HG02678 (cell line): ENCODE results near the gene MAP1A.

ENCODE experiments used
- ATAC-seq: cut with Tn5 transposase; IDR thresholded peaks from one replicate; pipeline ENCODE4 v1.9.1; 2021; ENCODE audit warnings: mild to moderate bottlenecking, moderate library complexity; ENCODE audit not compliant: unreplicated experiment

The MAP1A gene

GRCh38 chr15:43517354-43518196 is at the start of gene MAP1A:
MAP1A (plus strand) TSS chr15:43517608; CDS start chr15:43521474, 3,866 bp downstream.
- ATAC-seq: no peak

GRCh38 chr15:43469867-43470266 is 47.5 kb upstream of the MAP1A start:
- ATAC-seq: no peak

- no peak for ATAC-seq
Measured at GRCh38 chr15:43471975-43472374, 45.4 kb upstream of the MAP1A start.

GRCh38 chr15:43473885-43474284 is 43.5 kb upstream of the MAP1A start:
- no peak for ATAC-seq

- no peak for ATAC-seq
Measured at GRCh38 chr15:43483297-43484128, 33.9 kb upstream of the MAP1A start.

DNA sequence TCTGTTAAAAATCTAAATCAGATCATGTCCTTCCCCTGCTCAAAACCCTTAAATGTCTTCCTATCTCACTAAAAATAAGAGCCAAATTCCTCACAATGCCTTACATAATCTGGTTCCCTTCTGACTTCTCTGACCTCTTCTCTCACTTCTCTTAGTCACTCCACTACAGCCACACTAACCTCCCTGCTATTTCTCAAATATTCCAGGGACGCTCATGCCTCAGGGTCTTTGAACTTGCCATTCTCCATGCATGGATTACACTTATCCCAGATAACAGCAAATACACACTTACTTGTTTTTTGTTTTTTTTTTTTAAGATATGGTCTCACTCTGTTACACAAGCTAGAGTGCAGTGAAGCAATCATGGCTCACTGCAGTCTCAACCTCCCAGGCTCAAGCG is 33.0 kb upstream of the MAP1A start:
- ATAC-seq: no peak

GRCh38 chr15:43487271-43487895 is 30.0 kb upstream of the MAP1A start:
- ATAC-seq: no peak

DNA sequence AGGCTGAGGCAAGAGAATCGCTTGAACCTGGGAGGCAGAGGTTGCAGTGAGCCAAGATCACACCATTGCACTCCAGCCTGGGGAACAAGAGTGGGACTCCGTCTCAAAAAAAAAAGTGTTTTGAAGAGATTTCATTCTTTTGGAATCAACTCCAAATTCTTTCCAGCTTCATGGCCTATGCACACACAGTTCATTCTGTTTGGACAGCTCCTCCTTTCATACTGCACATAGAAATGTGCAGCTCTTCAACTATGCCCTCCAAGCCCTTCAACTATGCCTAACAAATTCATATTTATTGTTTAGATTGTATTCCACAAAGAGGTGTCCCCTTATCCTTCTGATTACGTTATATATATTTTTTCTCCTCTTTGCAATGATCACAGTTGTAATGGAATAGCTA is 28.6 kb upstream of the MAP1A start:
- no peak for ATAC-seq

GRCh38 chr15:43489191-43489590 is 28.2 kb upstream of the MAP1A start:
- no peak for ATAC-seq

- ATAC-seq: no peak
Measured at GRCh38 chr15:43492266-43492665, 25.1 kb upstream of the MAP1A start.

DNA sequence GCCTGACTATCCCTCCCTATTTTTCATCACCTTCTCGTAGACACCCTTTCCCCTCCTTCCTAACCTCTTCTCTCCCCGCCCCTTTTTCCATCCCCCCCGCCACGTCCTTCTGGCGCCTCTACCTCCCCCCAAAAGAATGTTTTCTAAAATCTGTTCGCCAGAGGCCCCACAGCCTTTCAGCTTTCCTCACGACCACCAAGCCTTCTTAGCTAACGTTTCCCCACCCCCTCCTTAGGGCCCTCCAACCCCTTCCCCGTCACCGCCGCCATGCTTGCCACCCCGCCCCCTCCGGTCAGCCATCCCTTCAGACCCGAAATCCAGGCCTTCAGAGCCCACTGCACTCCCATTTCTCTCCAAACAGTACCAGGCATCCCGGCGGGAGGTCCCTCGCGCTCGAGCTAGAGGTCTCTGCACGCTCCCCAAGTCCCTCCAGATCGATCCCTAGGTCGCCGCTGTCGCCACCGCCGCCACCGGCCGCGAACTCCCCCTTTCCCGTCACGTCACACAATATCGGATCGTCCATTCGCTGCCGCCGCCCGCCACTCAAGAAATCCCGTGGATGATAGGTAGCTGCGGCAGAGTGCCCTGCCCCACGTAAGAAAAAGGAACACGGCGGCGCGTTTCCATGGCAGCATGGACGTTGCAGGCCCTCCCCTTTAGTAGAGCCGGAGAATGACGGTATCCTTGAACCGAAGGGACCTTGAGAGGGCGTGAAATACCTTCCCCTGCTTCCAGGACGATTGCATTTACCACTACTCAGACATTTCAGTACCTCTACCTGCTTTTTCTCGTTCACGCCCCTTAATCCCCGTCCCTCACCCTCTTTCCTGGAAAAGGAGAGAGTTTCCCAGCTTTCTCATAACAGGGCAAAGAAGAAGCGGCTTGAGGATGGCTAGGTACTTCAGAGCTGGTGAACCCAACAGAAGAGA is 24.5 kb upstream of the MAP1A start, which contains the start of gene TP53BP1:
TP53BP1 (minus strand) TSS at position 484 of the 929 bp plus-strand sequence; CDS start at position 371, 113 bp downstream.
- ATAC-seq: peak; percentile 99

DNA sequence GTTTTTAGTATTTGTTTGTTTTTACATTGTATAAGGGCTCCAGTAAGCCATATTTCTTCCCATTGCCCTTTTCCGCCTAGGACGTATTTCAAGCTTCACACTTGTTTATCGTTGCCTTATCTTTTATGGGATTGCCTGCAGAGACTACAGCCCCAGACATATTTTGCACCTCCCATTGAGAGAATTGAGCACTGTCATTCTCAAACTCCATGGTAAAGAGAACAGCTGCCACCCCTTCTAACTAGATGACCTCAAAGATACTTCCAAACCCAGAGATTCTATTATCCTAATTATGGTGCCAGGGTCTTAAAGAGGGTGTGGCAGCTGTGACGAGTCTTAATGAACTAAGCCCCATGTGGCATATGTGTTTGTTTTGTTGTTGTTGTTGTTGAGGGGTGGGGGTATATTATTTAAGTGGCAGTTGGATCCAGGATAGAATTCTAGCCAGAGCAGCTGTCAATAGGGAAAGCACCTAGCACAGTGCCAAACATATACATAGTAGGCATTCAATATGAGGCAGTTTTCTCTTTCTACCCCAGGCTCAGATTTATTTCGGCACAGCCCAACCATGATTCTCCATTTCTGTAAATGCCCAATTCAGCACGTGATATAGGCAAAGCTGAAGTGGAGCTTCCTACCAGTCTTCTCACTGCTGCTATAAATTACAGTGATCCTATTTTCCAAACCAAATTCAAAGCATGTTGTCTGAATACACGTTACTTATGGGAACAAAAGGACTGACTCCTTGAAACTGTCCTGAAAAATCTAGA is 23.5 kb upstream of the MAP1A start:
- no peak for ATAC-seq

DNA sequence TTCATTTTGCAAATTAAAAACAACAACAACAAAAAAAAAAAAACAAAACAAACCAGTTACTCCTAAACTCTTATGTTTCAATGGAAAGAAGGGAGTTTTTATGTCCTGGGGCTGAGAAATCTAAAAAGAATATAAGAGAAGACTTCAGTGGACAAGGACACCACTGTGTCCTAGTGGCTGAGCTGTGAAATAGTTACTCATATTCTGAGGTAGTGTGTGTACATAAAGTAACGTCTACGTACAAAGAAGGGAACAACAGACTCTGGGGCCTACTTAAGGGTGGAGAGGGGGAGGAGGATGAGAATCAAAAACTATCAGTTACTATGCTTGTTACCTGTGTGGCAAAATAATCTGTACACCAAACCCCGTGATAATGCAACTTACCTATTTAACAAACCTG is 18.4 kb upstream of the MAP1A start:
- ATAC-seq: no peak

DNA sequence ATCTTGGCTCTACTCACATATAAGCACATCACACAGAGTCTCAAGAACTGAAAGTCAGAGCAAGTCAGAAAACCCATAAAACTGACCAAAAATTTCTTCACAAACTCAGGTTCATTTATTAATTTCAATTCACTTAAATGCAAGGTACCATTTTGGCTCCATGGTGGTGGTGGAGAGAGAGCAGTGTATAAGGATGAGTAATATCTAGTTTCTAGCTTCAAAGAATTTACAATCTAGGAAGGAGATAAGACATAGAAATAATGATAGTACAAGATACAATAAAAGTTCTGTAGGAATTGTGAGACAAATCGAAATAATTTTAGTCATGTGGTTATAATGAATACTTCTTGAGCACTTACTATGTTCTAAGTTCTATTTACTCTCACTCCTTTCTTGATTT is 17.8 kb upstream of the MAP1A start:
- no peak for ATAC-seq

- no peak for ATAC-seq
Measured at GRCh38 chr15:43505738-43506137, 11.7 kb upstream of the MAP1A start.

GRCh38 chr15:43508421-43508820 is 9.0 kb upstream of the MAP1A start:
- ATAC-seq: no peak

GRCh38 chr15:43508991-43509659 is 8.3 kb upstream of the MAP1A start:
- ATAC-seq: no peak

DNA sequence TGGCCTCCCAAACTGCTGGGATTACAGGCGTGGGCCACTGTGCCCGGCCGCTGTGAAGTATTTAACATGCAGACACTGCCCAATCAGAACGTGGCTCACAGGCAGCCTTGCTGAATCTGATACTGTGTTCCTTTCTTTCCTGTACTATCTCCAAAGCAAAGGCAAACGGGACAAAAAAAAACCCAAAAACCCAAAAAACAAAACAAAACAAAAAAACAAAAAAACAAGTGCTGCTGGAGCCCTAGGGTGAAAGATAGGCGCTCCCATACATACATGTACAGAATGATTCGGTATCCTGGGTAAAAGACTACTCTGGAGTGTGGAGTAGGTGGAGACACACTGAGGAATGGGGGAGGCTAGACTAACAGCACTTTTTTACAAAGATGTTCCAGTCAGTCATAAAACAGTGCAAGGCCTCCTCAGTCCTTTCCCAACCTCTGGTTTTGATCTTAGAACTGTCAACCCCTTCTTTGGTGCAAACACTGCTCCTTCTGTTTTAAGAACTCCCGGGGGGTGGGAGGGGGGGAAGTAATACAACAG is 7.7 kb upstream of the MAP1A start:
- no peak for ATAC-seq
